ENCODE data around the gene MAMLD1.

Gene MAMLD1

GRCh38 chrX:150527108-150527507, 164.0 kb downstream of the MAMLD1 start:
- no peak overlapping the region for H3K27ac ChIP-seq (replicated peaks)
- no peak overlapping the region for H3K4me3 ChIP-seq (replicated peaks; ENCODE audit: insufficient read depth, low read length)
- DNase-seq (ENCODE audit: low read depth in 1 of 2, low spot score in 1 of 2) = no peak
- H3K27me3 ChIP-seq (ENCODE audit: insufficient read depth, poor library complexity, severe bottlenecking) = no peaks in the 10 kb centered on the region
- no peak for TF ChIP-seq GABPA (IDR thresholded peaks at IDR 0.05; ENCODE audit: low read depth)
- no peak for TF ChIP-seq SPI1 (IDR thresholded peaks at IDR 0.05; ENCODE audit: borderline replicate concordance, low read depth)

GRCh38 chrX:150529587-150529986, 166.5 kb downstream of the MAMLD1 start:
- H3K27me3 ChIP-seq (ENCODE audit: insufficient read depth, poor library complexity, severe bottlenecking) = no peaks in the 10 kb centered on the region
- H3K4me3 ChIP-seq (replicated peaks; ENCODE audit: insufficient read depth, low read length) = no peak overlapping the region
- TF ChIP-seq CTCF (IDR thresholded peaks at IDR 0.05; ENCODE audit: insufficient read depth, low read length) = no peak
- no peak for TF ChIP-seq GABPA (IDR thresholded peaks at IDR 0.05; ENCODE audit: low read depth)
- TF ChIP-seq SPI1 (IDR thresholded peaks at IDR 0.05; ENCODE audit: borderline replicate concordance, low read depth) = no peak
- no peak for TF ChIP-seq REST (IDR thresholded peaks at IDR 0.05; ENCODE audit: insufficient replicate concordance, low read depth)
- no peak overlapping the region for H3K27ac ChIP-seq (replicated peaks)
- DNase-seq (ENCODE audit: low read depth in 1 of 2, low spot score in 1 of 2) = no peak

GRCh38 chrX:150530821-150531220, 167.7 kb downstream of the MAMLD1 start:
- H3K27ac ChIP-seq (replicated peaks) = no peak overlapping the region
- DNase-seq (ENCODE audit: low read depth in 1 of 2, low spot score in 1 of 2) = no peak
- TF ChIP-seq CTCF (IDR thresholded peaks at IDR 0.05; ENCODE audit: insufficient read depth, low read length) = no peak
- TF ChIP-seq POLR2AphosphoS5 (IDR thresholded peaks at IDR 0.05; ENCODE audit: low read depth) = no peak
- TF ChIP-seq GABPA (IDR thresholded peaks at IDR 0.05; ENCODE audit: low read depth) = no peak
- TF ChIP-seq REST (IDR thresholded peaks at IDR 0.05; ENCODE audit: insufficient replicate concordance, low read depth) = no peak
- TF ChIP-seq SPI1 (IDR thresholded peaks at IDR 0.05; ENCODE audit: borderline replicate concordance, low read depth) = no peak
- no peak overlapping the region for H3K4me3 ChIP-seq (replicated peaks; ENCODE audit: insufficient read depth, low read length)
- H3K27me3 ChIP-seq (ENCODE audit: insufficient read depth, poor library complexity, severe bottlenecking) = no peaks in the 10 kb centered on the region

- TF ChIP-seq REST (IDR thresholded peaks at IDR 0.05; ENCODE audit: insufficient replicate concordance, low read depth) = no peak
- no peak for TF ChIP-seq POLR2AphosphoS5 (IDR thresholded peaks at IDR 0.05; ENCODE audit: low read depth)
- no peak for TF ChIP-seq CTCF (IDR thresholded peaks at IDR 0.05; ENCODE audit: insufficient read depth, low read length)
- TF ChIP-seq SPI1 (IDR thresholded peaks at IDR 0.05; ENCODE audit: borderline replicate concordance, low read depth) = no peak
- TF ChIP-seq GABPA (IDR thresholded peaks at IDR 0.05; ENCODE audit: low read depth) = no peak
- Histone ChIP-seq H3K27ac (replicated peaks) (no peak overlapping the region), H3K4me3 (replicated peaks; ENCODE audit: insufficient read depth, low read length) (no peak overlapping the region), H3K27me3 (ENCODE audit: insufficient read depth, poor library complexity, severe bottlenecking) (no peaks in the 10 kb centered on the region)
- no peak for DNase-seq (ENCODE audit: low read depth in 1 of 2, low spot score in 1 of 2)
Measured at GRCh38 chrX:150531467-150531866, 168.3 kb downstream of the MAMLD1 start.
